Transverse colon (tissue), 4 donors: ENCODE data around the gene PARN.

Experiments used
- EP300 ChIP-seq: sonication (generic); formaldehyde crosslinking; IDR thresholded peaks from one replicate; pipeline ENCODE4 v1.6.1; 2017; ENCODE audit warnings: antibody characterized with exemption, low read depth
- POLR2A ChIP-seq: fragments of 450-650 bp; IDR thresholded peaks from one replicate; pipeline ENCODE4 v1.6.1; 2016; ENCODE audit warnings: antibody characterized with exemption, mild to moderate bottlenecking, moderate library complexity
- POLR2AphosphoS5 ChIP-seq, 3 donors: sonication (generic); formaldehyde crosslinking; IDR thresholded peaks; one replicate each; pipeline ENCODE4 v1.6.1; 2016; ENCODE audit warnings: antibody characterized with exemption in 3 of 3
- TF ChIP-seq, protein P1 (sequence below), 5 experiments: fragments of 200-600 bp in 3 of 5; fragments of 450-650 bp in 2 of 5; sonication (generic) in 3 of 5; IDR thresholded peaks; 1 replicate in 2 of 5; 2 replicates in 3 of 5; pipeline ENCODE4 v1.5.1; 2016 to 2017; ENCODE audit warnings: antibody characterized with exemption in 5 of 5, inconsistent platforms in 3 of 5, mild to moderate bottlenecking in 2 of 5, moderate library complexity in 1 of 5

DNA sequence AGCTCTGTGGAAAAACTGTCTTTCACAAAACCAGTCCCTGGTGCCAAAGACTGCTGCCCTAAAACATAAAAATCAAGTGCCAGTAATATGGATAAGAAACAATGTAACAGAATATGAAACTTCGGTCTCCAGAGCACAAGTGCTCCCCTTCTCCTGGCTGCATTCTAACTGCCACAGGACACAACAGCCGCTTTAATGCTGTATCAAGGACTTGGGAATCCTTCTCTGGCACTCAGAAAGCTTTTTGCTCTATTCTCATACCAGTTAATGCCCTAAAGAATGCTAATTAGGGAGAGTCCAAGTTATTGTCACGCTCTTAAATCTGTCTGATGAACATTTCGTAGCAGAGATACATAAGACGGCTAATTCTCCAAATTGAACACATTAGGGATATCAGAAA is 90.9 kb downstream of the PARN start:
- TF ChIP-seq, protein P1, sequence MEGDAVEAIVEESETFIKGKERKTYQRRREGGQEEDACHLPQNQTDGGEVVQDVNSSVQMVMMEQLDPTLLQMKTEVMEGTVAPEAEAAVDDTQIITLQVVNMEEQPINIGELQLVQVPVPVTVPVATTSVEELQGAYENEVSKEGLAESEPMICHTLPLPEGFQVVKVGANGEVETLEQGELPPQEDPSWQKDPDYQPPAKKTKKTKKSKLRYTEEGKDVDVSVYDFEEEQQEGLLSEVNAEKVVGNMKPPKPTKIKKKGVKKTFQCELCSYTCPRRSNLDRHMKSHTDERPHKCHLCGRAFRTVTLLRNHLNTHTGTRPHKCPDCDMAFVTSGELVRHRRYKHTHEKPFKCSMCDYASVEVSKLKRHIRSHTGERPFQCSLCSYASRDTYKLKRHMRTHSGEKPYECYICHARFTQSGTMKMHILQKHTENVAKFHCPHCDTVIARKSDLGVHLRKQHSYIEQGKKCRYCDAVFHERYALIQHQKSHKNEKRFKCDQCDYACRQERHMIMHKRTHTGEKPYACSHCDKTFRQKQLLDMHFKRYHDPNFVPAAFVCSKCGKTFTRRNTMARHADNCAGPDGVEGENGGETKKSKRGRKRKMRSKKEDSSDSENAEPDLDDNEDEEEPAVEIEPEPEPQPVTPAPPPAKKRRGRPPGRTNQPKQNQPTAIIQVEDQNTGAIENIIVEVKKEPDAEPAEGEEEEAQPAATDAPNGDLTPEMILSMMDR (IDR thresholded peaks at IDR 0.05): no peak
- TF ChIP-seq EP300 (no peak), POLR2A (no peak), POLR2AphosphoS5 (IDR thresholded peaks at IDR 0.05) (no peak)
